ENCODE measurements around the gene APLP2.

- TF ChIP-seq EZH2 (IDR thresholded peaks at IDR 0.05; ENCODE audit: borderline replicate concordance) (no peak), CTCF (IDR thresholded peaks at IDR 0.05; ENCODE audit: poor library complexity) (no peak)
These were observed 90.2 kb downstream of the APLP2 start, which contains the start of gene ST14 for GRCh38 chr11:130159657-130160497.

Data from hepatocyte (in vitro differentiated cells).